ENCODE data around the gene SH3RF3.

Gene SH3RF3

DNA sequence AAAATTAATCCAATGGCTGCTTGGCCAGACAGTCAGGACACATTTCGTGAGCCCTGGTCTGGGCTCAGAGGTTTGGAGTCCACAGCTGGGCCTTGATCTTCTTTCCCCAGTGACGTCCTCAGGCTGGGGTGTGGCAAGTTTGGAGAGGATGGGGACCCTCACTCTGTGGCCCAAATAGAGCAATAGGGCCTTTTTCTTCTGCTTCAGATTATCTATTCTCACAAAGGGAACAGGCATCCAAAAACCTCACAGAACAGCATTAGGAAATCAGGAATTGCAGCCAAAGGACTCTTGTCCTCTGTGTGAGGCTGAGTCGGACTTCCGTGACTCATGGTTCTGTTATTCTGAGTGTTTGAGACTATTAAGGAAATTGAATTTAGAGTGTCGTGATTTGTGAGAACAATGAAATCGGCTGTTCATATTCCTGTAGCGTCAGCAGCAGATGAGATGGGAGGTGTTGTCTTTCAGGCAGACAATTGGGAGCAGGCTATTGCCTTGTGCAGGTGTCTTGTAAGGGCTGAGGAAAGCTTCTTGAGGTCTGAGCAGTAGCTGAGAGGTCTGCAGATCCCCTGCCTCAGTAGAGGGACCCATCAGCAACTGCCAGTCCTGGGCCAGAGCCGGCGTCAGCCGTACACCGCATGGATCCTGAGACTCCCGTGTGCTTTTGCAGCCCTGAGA is 113.8 kb downstream of the SH3RF3 start:
- Histone ChIP-seq H3K27me3 (replicated peaks; ENCODE audit: control insufficient read depth, insufficient read depth, low read length) (no peaks in the 10 kb centered on the region; the same call in none of the 2 replicates), H3K36me3 (ENCODE audit: control insufficient read depth, insufficient read depth, low read length) (no peaks in the 10 kb centered on the region), H3K4me3 (replicated peaks; ENCODE audit: low read depth, low read length) (no peak overlapping the region)
- no peak for DNase-seq (ENCODE audit: extremely low read depth, insufficient read length)
- TF ChIP-seq, protein P1, sequence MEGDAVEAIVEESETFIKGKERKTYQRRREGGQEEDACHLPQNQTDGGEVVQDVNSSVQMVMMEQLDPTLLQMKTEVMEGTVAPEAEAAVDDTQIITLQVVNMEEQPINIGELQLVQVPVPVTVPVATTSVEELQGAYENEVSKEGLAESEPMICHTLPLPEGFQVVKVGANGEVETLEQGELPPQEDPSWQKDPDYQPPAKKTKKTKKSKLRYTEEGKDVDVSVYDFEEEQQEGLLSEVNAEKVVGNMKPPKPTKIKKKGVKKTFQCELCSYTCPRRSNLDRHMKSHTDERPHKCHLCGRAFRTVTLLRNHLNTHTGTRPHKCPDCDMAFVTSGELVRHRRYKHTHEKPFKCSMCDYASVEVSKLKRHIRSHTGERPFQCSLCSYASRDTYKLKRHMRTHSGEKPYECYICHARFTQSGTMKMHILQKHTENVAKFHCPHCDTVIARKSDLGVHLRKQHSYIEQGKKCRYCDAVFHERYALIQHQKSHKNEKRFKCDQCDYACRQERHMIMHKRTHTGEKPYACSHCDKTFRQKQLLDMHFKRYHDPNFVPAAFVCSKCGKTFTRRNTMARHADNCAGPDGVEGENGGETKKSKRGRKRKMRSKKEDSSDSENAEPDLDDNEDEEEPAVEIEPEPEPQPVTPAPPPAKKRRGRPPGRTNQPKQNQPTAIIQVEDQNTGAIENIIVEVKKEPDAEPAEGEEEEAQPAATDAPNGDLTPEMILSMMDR (IDR thresholded peaks at IDR 0.05; ENCODE audit: insufficient read depth, low read length, poor library complexity, severe bottlenecking): no peak

- no peaks in the 10 kb centered on the region; the same call in none of the 2 replicates for H3K27me3 ChIP-seq (replicated peaks; ENCODE audit: control insufficient read depth, insufficient read depth, low read length)
- TF ChIP-seq, protein P1 (IDR thresholded peaks at IDR 0.05; ENCODE audit: insufficient read depth, low read length, poor library complexity, severe bottlenecking): no peak
- no peaks in the 10 kb centered on the region for H3K36me3 ChIP-seq (ENCODE audit: control insufficient read depth, insufficient read depth, low read length)
- no peak for DNase-seq (ENCODE audit: extremely low read depth, insufficient read length)
- no peak overlapping the region for H3K4me3 ChIP-seq (replicated peaks; ENCODE audit: low read depth, low read length)
Observed at GRCh38 chr2:109243526-109244303, 114.7 kb downstream of the SH3RF3 start.

- DNase-seq (ENCODE audit: extremely low read depth, insufficient read length): no peak
- no peaks in the 10 kb centered on the region for H3K36me3 ChIP-seq (ENCODE audit: control insufficient read depth, insufficient read depth, low read length)
- TF ChIP-seq, protein P1 (IDR thresholded peaks at IDR 0.05; ENCODE audit: insufficient read depth, low read length, poor library complexity, severe bottlenecking): no peak
- no peaks in the 10 kb centered on the region; the same call in none of the 2 replicates for H3K27me3 ChIP-seq (replicated peaks; ENCODE audit: control insufficient read depth, insufficient read depth, low read length)
- H3K4me3 ChIP-seq (replicated peaks; ENCODE audit: low read depth, low read length): no peak overlapping the region
Observed at GRCh38 chr2:109244304-109244582, 115.2 kb downstream of the SH3RF3 start.

- DNase-seq (ENCODE audit: extremely low read depth, insufficient read length): no peak
- TF ChIP-seq, protein P1 (IDR thresholded peaks at IDR 0.05; ENCODE audit: insufficient read depth, low read length, poor library complexity, severe bottlenecking): no peak
- no peak overlapping the region for H3K4me3 ChIP-seq (replicated peaks; ENCODE audit: low read depth, low read length)
- H3K36me3 ChIP-seq (ENCODE audit: control insufficient read depth, insufficient read depth, low read length): no peaks in the 10 kb centered on the region
- H3K27me3 ChIP-seq (replicated peaks; ENCODE audit: control insufficient read depth, insufficient read depth, low read length): no peaks in the 10 kb centered on the region; the same call in none of the 2 replicates
Observed at GRCh38 chr2:109244750-109245382, 115.9 kb downstream of the SH3RF3 start.

- Histone ChIP-seq H3K36me3 (ENCODE audit: control insufficient read depth, insufficient read depth, low read length) (no peaks in the 10 kb centered on the region), H3K27me3 (replicated peaks; ENCODE audit: control insufficient read depth, insufficient read depth, low read length) (no peaks in the 10 kb centered on the region; the same call in none of the 2 replicates), H3K4me3 (replicated peaks; ENCODE audit: low read depth, low read length) (no peak overlapping the region)
- TF ChIP-seq, protein P1 (IDR thresholded peaks at IDR 0.05; ENCODE audit: insufficient read depth, low read length, poor library complexity, severe bottlenecking): no peak
- DNase-seq (ENCODE audit: extremely low read depth, insufficient read length): no peak
Observed at GRCh38 chr2:109246176-109246575, 117.2 kb downstream of the SH3RF3 start.
